ENCODE results near the gene GPC6. TPM values are rescaled to one million over a fixed set of nuclear protein-coding genes. Genes with fewer than 3 reads are reported as not detected.

GPC6 gene
- total and polyA plus RNA-seq, 5 donors from 2014 or later = not detected

DNA sequence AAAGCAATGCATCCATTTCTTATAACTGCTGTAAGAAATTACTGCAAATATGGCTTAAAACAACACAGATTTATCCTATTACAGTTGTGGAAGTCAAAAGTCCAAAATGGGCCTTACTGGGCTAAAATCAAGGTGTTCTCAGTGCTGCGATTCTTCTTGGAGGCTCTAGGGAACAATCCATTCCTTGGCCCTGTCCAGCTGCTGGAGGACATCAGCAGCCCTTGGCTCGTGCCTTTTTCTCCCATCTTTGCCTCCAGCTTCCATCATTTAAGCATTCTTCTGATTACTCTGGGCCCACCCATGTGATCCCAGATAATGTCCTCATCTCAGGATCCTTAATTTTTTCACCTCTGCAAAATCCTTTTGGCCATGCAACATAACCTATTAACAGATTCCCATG is 645.8 kb downstream of the GPC6 start:
- no peak for ATAC-seq (ENCODE audit: low read depth in 2 of 2)
- Histone ChIP-seq H3K4me3 (ENCODE audit: low read depth, low read length) (no peak overlapping the region), H3K27me3 (ENCODE audit: control insufficient read depth, insufficient read depth, low read length) (no peaks in the 10 kb centered on the region), H3K27ac (ENCODE audit: insufficient read depth, low read length, poor library complexity, severe bottlenecking) (no peak overlapping the region), H3K9me3 (ENCODE audit: control insufficient read depth in 2 of 2, low read length in 2 of 2) (no peaks in the 10 kb centered on the region), H3K4me1 (ENCODE audit: control insufficient read depth, insufficient read depth, low read length, poor library complexity, severe bottlenecking) (no peaks in the 10 kb centered on the region), H3K36me3 (ENCODE audit: control insufficient read depth, insufficient read depth, low read length) (no peaks in the 10 kb centered on the region)
- no peak overlapping the region for H3K27ac Mint-ChIP-seq
- no peak for DNase-seq
- H3K36me3 Mint-ChIP-seq = no peaks in the 10 kb centered on the region
- H3K27me3 Mint-ChIP-seq = no peaks in the 10 kb centered on the region
- no peak overlapping the region for H3K4me3 Mint-ChIP-seq
- H3K9me3 Mint-ChIP-seq = peaks cover 0 to 1% (median 0%) of the 10 kb centered on the region in 7 donors
- no peaks in the 10 kb centered on the region for H3K4me1 Mint-ChIP-seq

DNA sequence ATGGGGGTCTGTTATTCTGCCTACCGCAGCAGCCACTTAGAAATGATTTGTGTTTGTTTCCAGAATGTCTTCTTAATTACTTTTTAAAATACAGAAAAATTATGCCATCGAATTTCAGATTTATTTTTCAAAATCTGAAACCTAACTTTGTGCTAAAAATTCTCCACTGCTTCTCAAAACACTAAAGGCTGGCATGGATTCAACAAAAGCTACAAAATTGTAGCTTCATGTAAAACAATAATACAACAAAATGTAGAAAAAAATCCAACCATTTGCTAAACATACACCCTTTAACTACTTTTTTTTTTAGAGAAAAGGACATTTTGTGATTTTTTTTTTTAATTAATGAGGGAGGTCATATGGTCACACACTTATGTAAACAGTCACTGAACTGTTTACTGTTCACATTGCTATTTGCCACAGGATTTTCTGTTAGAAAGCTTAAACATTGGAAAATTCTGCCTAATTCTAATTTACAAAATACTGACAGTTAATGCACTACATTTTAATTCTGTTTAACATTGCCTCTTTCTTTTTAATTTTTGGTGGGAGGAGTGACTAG is 646.3 kb downstream of the GPC6 start:
- Mint-ChIP-seq H3K4me3 (no peak overlapping the region), H3K4me1 (no peaks in the 10 kb centered on the region), H3K9me3 (peaks cover 0 to 5% (median 0%) of the 10 kb centered on the region in 7 donors), H3K27ac (no peak overlapping the region), H3K36me3 (no peaks in the 10 kb centered on the region), H3K27me3 (no peaks in the 10 kb centered on the region)
- no peaks in the 10 kb centered on the region for H3K27me3 ChIP-seq (ENCODE audit: control insufficient read depth, insufficient read depth, low read length)
- H3K27ac ChIP-seq (ENCODE audit: insufficient read depth, low read length, poor library complexity, severe bottlenecking) = no peak overlapping the region
- no peak for DNase-seq
- no peaks in the 10 kb centered on the region for H3K36me3 ChIP-seq (ENCODE audit: control insufficient read depth, insufficient read depth, low read length)
- ATAC-seq (ENCODE audit: low read depth in 2 of 2) = no peak
- H3K4me1 ChIP-seq (ENCODE audit: control insufficient read depth, insufficient read depth, low read length, poor library complexity, severe bottlenecking) = no peaks in the 10 kb centered on the region
- no peak overlapping the region for H3K4me3 ChIP-seq (ENCODE audit: low read depth, low read length)
- no peaks in the 10 kb centered on the region for H3K9me3 ChIP-seq (ENCODE audit: control insufficient read depth in 2 of 2, low read length in 2 of 2)

GRCh38 chr13:93875547-93875946 is 648.9 kb downstream of the GPC6 start:
- H3K27ac ChIP-seq (ENCODE audit: insufficient read depth, low read length, poor library complexity, severe bottlenecking) = no peak overlapping the region
- Mint-ChIP-seq H3K27me3 (no peaks in the 10 kb centered on the region), H3K36me3 (no peaks in the 10 kb centered on the region), H3K4me3 (no peak overlapping the region), H3K4me1 (no peaks in the 10 kb centered on the region), H3K9me3 (peaks cover 0 to 9% (median 5%) of the 10 kb centered on the region in 7 donors), H3K27ac (no peak overlapping the region)
- no peak overlapping the region for H3K4me3 ChIP-seq (ENCODE audit: low read depth, low read length)
- no peaks in the 10 kb centered on the region for H3K27me3 ChIP-seq (ENCODE audit: control insufficient read depth, insufficient read depth, low read length)
- DNase-seq (no peak), ATAC-seq (ENCODE audit: low read depth in 2 of 2) (no peak)
- H3K9me3 ChIP-seq (ENCODE audit: control insufficient read depth in 2 of 2, low read length in 2 of 2) = no peaks in the 10 kb centered on the region
- no peaks in the 10 kb centered on the region for H3K36me3 ChIP-seq (ENCODE audit: control insufficient read depth, insufficient read depth, low read length)
- H3K4me1 ChIP-seq (ENCODE audit: control insufficient read depth, insufficient read depth, low read length, poor library complexity, severe bottlenecking) = no peaks in the 10 kb centered on the region

GRCh38 chr13:93876236-93876635 is 649.6 kb downstream of the GPC6 start:
- H3K36me3 ChIP-seq (ENCODE audit: control insufficient read depth, insufficient read depth, low read length) = no peaks in the 10 kb centered on the region
- no peaks in the 10 kb centered on the region for H3K27me3 Mint-ChIP-seq
- no peak overlapping the region for H3K27ac Mint-ChIP-seq
- no peak overlapping the region for H3K4me3 Mint-ChIP-seq
- no peaks in the 10 kb centered on the region for H3K4me1 Mint-ChIP-seq
- no peak for DNase-seq
- peaks cover 0 to 9% (median 5%) of the 10 kb centered on the region in 7 donors for H3K9me3 Mint-ChIP-seq
- ATAC-seq (ENCODE audit: low read depth in 2 of 2) = no peak
- no peaks in the 10 kb centered on the region for H3K36me3 Mint-ChIP-seq
- no peaks in the 10 kb centered on the region for H3K4me1 ChIP-seq (ENCODE audit: control insufficient read depth, insufficient read depth, low read length, poor library complexity, severe bottlenecking)
- no peak overlapping the region for H3K27ac ChIP-seq (ENCODE audit: insufficient read depth, low read length, poor library complexity, severe bottlenecking)
- no peaks in the 10 kb centered on the region for H3K9me3 ChIP-seq (ENCODE audit: control insufficient read depth in 2 of 2, low read length in 2 of 2)
- no peaks in the 10 kb centered on the region for H3K27me3 ChIP-seq (ENCODE audit: control insufficient read depth, insufficient read depth, low read length)
- no peak overlapping the region for H3K4me3 ChIP-seq (ENCODE audit: low read depth, low read length)

DNA sequence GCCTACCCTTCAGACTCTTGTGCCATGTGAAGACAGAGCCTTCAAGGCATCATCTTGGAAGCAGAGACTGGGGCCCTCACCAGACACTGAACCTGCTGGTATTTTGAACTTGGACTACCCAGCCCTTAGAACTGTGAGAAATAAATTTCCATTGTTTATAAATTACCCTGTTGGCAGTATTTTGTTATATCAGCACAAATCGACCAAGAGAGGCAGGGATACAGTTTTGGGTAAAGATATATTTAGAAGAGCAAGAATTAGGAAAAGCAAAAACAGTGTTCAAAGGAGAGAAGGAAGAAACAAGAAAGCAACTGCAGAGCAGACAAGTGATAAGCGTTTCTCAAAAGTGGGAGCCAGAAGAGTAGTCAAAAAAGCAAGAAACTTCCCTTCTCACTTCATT is 652.1 kb downstream of the GPC6 start:
- no peak for ATAC-seq (ENCODE audit: low read depth in 2 of 2)
- no peak overlapping the region for H3K4me3 ChIP-seq (ENCODE audit: low read depth, low read length)
- no peak overlapping the region for H3K27ac ChIP-seq (ENCODE audit: insufficient read depth, low read length, poor library complexity, severe bottlenecking)
- H3K9me3 Mint-ChIP-seq = peaks cover 0 to 11% (median 5%) of the 10 kb centered on the region in 7 donors
- H3K4me3 Mint-ChIP-seq = peak overlapping the region in 1 of 4 donors; percentile 32
- H3K27me3 Mint-ChIP-seq = no peaks in the 10 kb centered on the region
- no peaks in the 10 kb centered on the region for H3K27me3 ChIP-seq (ENCODE audit: control insufficient read depth, insufficient read depth, low read length)
- H3K4me1 ChIP-seq (ENCODE audit: control insufficient read depth, insufficient read depth, low read length, poor library complexity, severe bottlenecking) = no peaks in the 10 kb centered on the region
- no peaks in the 10 kb centered on the region for H3K36me3 Mint-ChIP-seq
- no peaks in the 10 kb centered on the region for H3K4me1 Mint-ChIP-seq
- no peaks in the 10 kb centered on the region for H3K36me3 ChIP-seq (ENCODE audit: control insufficient read depth, insufficient read depth, low read length)
- H3K27ac Mint-ChIP-seq = no peak overlapping the region
- H3K9me3 ChIP-seq (ENCODE audit: control insufficient read depth in 2 of 2, low read length in 2 of 2) = no peaks in the 10 kb centered on the region
- DNase-seq = no peak

DNA sequence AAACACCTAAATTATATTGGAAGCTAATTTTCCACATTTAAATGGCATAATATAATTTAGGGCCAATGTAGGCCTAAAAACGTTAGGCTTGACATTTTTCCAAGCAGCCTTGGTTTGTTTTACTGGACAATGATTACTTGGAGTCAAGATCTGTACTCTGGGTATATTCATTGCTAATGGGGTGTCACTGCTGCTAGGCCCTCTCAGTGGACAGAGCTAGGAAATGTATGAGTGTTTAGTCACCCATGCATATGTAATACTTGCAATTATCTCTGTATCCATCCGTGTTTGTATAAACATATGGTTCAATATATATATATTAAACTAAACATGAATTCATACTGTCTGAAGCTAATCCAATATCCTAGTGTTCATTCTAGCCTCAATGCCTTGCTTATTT is 654.8 kb downstream of the GPC6 start:
- Histone ChIP-seq H3K27ac (ENCODE audit: insufficient read depth, low read length, poor library complexity, severe bottlenecking) (no peak overlapping the region), H3K27me3 (ENCODE audit: control insufficient read depth, insufficient read depth, low read length) (no peaks in the 10 kb centered on the region), H3K4me3 (ENCODE audit: low read depth, low read length) (no peak overlapping the region), H3K4me1 (ENCODE audit: control insufficient read depth, insufficient read depth, low read length, poor library complexity, severe bottlenecking) (no peaks in the 10 kb centered on the region), H3K9me3 (ENCODE audit: control insufficient read depth in 2 of 2, low read length in 2 of 2) (no peaks in the 10 kb centered on the region), H3K36me3 (ENCODE audit: control insufficient read depth, insufficient read depth, low read length) (no peaks in the 10 kb centered on the region)
- no peaks in the 10 kb centered on the region for H3K36me3 Mint-ChIP-seq
- peaks cover 0 to 11% (median 4%) of the 10 kb centered on the region in 7 donors for H3K9me3 Mint-ChIP-seq
- H3K27ac Mint-ChIP-seq = no peak overlapping the region
- ATAC-seq (ENCODE audit: low read depth in 2 of 2) (no peak), DNase-seq (no peak)
- no peaks in the 10 kb centered on the region for H3K4me1 Mint-ChIP-seq
- H3K4me3 Mint-ChIP-seq = no peak overlapping the region
- H3K27me3 Mint-ChIP-seq = no peaks in the 10 kb centered on the region

- H3K4me1 ChIP-seq (ENCODE audit: control insufficient read depth, insufficient read depth, low read length, poor library complexity, severe bottlenecking) = no peaks in the 10 kb centered on the region
- no peak overlapping the region for H3K27ac Mint-ChIP-seq
- H3K9me3 Mint-ChIP-seq = peaks cover 0 to 11% (median 4%) of the 10 kb centered on the region in 7 donors
Measured at GRCh38 chr13:93882086-93882651, 655.6 kb downstream of the GPC6 start.

GRCh38 chr13:93889430-93889951 is 662.9 kb downstream of the GPC6 start:
- H3K27me3 Mint-ChIP-seq = no peaks in the 10 kb centered on the region
- H3K27ac Mint-ChIP-seq = no peak overlapping the region

More at GRCh38 chr13:93882086-93882651, 655.6 kb downstream of the GPC6 start:
- Histone ChIP-seq H3K36me3 (ENCODE audit: control insufficient read depth, insufficient read depth, low read length) (no peaks in the 10 kb centered on the region), H3K27me3 (ENCODE audit: control insufficient read depth, insufficient read depth, low read length) (no peaks in the 10 kb centered on the region), H3K27ac (ENCODE audit: insufficient read depth, low read length, poor library complexity, severe bottlenecking) (no peak overlapping the region), H3K4me3 (ENCODE audit: low read depth, low read length) (no peak overlapping the region), H3K9me3 (ENCODE audit: control insufficient read depth in 2 of 2, low read length in 2 of 2) (no peaks in the 10 kb centered on the region)
- Mint-ChIP-seq H3K36me3 (no peaks in the 10 kb centered on the region), H3K4me1 (no peaks in the 10 kb centered on the region), H3K27me3 (no peaks in the 10 kb centered on the region), H3K4me3 (no peak overlapping the region)
- no peak for DNase-seq
- no peak for ATAC-seq (ENCODE audit: low read depth in 2 of 2)

More at GRCh38 chr13:93889430-93889951, 662.9 kb downstream of the GPC6 start:
- Histone ChIP-seq H3K27me3 (ENCODE audit: control insufficient read depth, insufficient read depth, low read length) (no peaks in the 10 kb centered on the region), H3K9me3 (ENCODE audit: control insufficient read depth in 2 of 2, low read length in 2 of 2) (no peaks in the 10 kb centered on the region), H3K36me3 (ENCODE audit: control insufficient read depth, insufficient read depth, low read length) (no peaks in the 10 kb centered on the region), H3K4me1 (ENCODE audit: control insufficient read depth, insufficient read depth, low read length, poor library complexity, severe bottlenecking) (no peaks in the 10 kb centered on the region), H3K27ac (ENCODE audit: insufficient read depth, low read length, poor library complexity, severe bottlenecking) (no peak overlapping the region), H3K4me3 (ENCODE audit: low read depth, low read length) (no peak overlapping the region)
- Mint-ChIP-seq H3K4me1 (no peaks in the 10 kb centered on the region), H3K4me3 (no peak overlapping the region), H3K36me3 (no peaks in the 10 kb centered on the region), H3K9me3 (no peaks in the 10 kb centered on the region)
- no peak for DNase-seq
- no peak for ATAC-seq (ENCODE audit: low read depth in 2 of 2)

Measured in CD4-positive, CD25-positive, alpha-beta regulatory T cell (primary cell).